D721Med (cell line): ENCODE results near the gene DAGLA.

Experiments
- DNase-seq: peaks from one replicate; pipeline ENCODE4 v3.0.0; 2011; ENCODE audit warnings: low spot score; ENCODE audit not compliant: insufficient read length
- FAIRE-seq: peaks from 2 replicates; lab custom pipeline; 2011; peaks lifted over from hg19 to GRCh38; lab: Jason Lieb, UNC
- CTCF ChIP-seq: IDR thresholded peaks from 2 replicates; pipeline ENCODE4 v1.5.1; 2012; ENCODE audit warnings: mild to moderate bottlenecking, control low read depth; ENCODE audit not compliant: insufficient read depth; ENCODE audit errors: missing control alignments

DAGLA gene

GRCh38 chr11:61747192-61747966, 67.2 kb downstream of the DAGLA start:
- DNase-seq (no peak), FAIRE-seq (no peak)
- peak; percentile 70 for TF ChIP-seq CTCF

- TF ChIP-seq CTCF: no peak
- DNase-seq (no peak), FAIRE-seq (no peak)
Observed at GRCh38 chr11:61747967-61748285, 67.7 kb downstream of the DAGLA start.

- no peak for DNase-seq
- TF ChIP-seq CTCF: no peak
- no peak for FAIRE-seq
Observed at GRCh38 chr11:61749591-61750217, 69.5 kb downstream of the DAGLA start.

DNA sequence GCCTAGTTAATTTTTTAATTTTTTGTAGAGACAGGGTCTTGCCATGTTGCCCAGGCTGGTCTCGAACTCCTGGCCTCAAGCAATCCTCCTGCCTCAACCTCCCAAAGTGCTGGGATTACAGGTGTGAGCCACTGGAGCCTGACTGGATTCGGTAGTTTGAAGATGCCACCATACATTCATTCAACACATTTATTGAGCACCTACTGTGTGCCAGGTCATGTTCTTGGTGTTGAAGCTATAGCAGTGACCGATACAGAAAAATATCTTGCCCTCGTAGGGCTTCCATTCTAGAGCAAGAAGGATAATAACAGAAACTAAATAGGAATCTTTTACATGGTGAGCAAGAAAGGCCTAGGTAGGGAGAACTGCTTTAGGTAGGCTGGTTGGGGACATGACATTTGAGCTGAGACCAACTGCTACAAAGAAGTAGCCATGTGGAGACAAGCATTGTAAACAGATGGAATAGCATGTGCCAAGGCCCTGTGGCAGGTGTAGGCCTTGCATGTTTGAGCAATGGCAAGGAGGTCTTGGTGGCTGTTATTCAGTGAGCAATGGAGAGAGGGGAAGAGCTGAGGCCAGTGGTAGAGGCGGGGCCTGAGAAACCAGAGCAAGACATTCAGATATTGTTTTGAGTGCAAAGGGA, 70.6 kb downstream of the DAGLA start:
- DNase-seq (no peak), FAIRE-seq (no peak)
- TF ChIP-seq CTCF: no peak

DNA sequence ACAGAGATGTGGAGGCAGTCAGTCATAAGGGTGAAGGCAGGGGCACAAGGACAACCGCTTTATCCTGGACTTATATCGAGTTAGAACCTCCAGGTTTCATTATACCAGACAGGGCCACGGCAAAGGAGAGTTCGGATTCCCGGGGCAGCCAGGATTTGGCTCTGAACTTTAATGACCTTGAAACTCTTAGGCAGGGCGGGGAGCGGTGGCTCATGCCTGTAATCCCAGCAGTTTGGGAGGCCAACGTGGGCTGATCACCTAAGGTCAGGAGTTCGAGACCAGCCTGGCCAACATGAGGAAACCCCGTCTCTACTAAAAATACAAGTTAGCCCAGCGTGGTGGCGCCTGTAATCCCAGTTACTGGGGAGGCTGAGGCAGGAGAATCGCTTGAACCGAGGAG, 71.2 kb downstream of the DAGLA start:
- no peak for TF ChIP-seq CTCF
- DNase-seq: no peak
- FAIRE-seq: no peak

DNA sequence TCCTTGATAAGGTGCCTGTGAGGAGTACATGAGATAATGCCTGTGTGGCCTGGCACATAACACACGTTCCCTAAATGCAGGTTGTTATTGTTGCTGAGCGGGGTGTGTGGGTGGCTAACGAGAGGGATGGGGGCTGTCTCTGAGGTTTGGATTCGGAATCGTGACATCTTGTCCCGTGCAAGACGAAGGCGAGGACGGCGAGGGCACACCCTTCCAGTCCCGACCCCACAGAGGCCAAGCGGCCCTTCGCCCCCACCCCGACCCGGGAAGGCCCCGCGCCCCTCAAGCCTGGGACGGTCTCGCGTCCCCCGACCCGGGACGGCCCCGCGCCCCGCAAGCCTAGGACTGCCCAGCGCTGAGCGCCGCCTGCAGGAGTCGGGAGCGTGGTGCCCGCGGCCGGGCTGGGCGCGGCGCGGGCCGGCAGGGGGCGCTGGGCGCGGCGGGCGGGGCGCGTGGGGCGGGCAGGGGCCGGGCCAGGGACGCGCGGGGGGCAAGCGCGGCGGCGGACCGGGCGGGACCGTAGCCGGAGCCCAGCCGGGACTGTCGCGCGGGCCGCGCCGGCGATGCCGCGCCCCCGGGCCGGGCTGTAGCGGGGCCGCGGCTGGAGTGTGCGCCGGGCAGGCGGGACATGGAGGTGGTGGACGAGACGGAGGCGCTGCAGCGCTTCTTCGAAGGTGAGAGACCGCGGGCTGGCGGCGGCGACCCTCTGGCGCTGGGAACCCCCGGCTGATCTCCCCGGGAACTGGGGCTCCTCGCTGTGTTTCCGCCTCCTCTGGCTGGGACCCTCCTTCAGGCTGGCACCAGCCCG, 72.1 kb downstream of the DAGLA start, which contains the start of gene MYRF:
Gene MYRF (plus strand): TSS at position 520 of the 808 bp plus-strand sequence. CDS start 109 bp downstream, at position 629.
- no peak for FAIRE-seq
- TF ChIP-seq CTCF: peak; percentile 54
- no peak for DNase-seq
